Fibroblast of gingiva (primary cell): ENCODE measurements around the gene DAPK1.
A peak's percentile ranks its signal among the peaks of the same experiment; 100 is the strongest.
"Not testable (repeated sequence)": the region's sequence is repeated elsewhere in the genome, so short reads cannot be mapped to it uniquely, and the experiment has no call there.

ENCODE experiments used
- DNase-seq: peaks from one replicate; pipeline ENCODE4 v3.0.0-alpha.2; 2011; ENCODE audit warnings: low read depth

Gene DAPK1

DNA sequence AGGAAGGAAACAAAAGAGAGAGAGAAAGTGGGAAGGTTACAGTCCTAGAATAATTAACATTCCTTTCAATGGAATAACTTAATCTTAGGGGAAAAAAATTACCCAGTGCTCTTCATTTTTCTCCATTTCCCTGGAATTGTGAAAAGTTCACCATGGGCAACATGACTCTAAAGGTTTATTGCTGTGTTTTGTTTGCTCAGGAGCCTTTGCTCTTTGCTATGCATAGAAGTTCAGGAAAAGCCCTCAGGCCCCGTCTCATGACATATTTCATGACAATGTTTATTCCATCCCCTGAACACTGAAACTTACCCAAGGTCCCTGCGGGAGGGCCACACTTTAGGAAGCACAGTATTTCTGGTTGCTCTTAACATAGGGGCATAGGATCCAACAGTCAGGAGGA, 218.5 kb downstream of the DAPK1 start:
- peak; percentile 7 for DNase-seq

DNA sequence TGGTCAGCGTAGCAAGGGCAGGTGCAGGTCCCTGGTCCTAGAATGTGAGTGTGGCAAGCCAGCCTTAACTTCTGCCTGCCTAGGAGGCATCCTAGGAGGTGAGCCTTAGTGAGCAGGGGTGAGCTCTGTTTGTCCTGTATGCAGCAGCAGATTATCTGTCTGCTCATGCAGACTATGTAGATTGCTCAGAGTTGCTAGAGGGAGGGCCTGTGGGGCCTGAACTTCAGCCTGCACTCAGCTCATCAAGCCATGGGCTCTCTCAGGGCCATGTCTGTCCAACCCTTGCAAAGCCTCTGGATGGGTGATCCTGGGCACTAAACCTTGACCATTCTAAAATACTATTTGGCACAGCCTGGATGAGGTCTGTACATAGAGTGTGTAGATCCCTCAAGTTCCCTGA, 219.8 kb downstream of the DAPK1 start:
- DNase-seq, result no peak

DNA sequence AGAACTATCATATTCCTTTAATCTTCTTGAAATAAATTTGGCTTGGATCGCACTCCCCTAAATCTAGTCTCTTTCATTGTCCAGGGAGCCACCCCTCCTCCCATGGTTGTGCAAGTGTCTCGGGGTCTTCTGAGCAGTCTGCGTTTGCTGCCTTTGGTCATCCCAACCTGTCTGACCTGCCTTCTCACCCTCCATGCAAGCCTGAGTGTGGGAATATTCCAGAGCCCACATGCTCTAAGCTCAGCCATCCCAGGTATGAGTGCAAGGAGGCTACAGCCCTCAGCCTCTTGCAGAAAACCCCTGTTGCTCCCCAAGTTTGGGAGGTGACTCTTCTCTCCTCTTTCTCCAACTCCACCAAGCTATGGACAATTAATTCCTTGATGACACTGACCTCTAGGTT, 220.6 kb downstream of the DAPK1 start:
- DNase-seq, result no peak

DNA sequence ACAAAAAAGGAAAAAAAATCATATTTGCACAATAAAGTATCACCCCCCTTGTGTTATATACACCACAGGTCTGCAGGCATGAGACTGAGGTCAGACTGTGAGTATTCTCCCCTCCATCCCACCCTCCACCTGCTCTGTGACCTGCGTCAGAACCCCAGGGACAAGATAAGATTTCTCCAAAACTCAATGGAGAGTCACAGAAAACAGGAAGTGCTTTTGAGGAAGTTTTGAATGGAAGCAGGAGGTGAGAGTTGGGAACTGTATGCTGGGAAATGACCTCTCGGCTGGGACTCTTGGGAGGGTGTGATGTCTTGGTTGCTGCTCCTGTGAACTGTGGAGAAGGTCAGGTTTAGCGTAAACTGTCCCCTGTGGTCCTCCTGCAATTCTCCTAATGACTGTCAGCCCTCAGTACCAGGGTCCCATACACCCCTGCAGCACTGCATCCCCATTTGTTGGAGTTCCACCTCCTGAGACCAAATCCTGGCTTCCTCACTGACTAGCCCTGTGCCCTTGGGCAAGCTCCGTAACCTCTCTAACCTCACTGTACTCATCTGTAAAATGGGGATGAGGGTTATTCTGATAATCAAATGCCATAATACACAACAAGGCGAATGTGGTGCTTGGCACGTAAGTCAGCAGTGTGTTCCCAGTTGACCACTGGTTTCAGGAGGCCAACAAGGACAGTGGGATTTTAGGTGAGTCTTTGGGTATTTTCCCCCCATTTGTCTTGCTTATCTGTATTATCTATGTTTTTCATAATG, 221.4 kb downstream of the DAPK1 start:
- no peak for DNase-seq

DNA sequence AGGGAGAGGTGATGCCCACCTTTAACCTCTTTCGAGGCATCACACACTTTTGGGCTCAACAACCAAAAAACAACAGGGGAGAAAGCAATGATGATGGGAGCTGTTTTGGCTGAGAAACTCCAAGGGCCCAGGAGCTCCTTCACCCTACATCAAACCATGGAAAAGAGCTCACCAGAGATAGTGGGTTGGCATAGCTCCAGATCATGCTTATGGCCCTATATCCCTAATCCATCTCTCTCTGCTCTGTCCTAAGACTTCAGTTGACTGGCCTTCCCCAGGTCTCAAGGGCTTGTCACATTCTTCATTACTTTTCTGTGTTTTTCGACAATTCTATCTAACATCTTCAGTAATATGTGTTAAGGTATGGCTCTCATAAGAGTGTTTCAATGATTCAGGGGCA, 222.5 kb downstream of the DAPK1 start:
- DNase-seq, result no peak

DNA sequence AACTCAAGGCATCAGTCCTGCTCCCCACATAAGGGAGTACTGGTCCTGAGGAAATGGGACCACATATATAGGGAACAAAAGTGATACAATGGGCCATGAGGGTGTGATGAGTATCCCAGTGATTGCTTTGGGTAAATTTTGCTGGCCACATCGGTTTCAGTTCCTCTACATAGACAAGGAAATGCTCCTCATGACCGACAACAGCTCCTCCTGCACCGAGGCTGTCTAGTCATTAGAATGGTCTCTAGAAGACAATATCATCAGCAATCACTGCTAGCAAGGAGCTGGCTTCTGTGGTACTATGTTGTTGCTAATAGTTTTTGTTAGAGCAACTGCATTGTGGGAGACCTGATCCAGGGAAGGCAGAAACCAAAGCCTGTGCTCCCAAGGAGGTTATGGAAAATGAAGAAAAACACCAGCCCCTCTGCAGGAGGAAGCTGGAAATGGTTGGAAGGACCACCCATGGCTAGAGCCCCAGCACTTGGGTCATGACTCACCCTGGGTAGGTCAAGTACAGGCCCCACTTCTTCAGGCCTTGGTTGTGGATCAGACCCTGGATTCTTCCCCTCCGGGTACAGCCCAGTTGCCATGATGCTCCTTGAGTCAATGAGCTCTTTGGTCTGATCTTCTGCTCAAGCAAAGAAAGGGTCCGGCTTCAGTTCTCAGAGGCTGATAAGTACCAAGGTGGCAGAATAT, 224.9 kb downstream of the DAPK1 start:
- DNase-seq, result no peak

DNA sequence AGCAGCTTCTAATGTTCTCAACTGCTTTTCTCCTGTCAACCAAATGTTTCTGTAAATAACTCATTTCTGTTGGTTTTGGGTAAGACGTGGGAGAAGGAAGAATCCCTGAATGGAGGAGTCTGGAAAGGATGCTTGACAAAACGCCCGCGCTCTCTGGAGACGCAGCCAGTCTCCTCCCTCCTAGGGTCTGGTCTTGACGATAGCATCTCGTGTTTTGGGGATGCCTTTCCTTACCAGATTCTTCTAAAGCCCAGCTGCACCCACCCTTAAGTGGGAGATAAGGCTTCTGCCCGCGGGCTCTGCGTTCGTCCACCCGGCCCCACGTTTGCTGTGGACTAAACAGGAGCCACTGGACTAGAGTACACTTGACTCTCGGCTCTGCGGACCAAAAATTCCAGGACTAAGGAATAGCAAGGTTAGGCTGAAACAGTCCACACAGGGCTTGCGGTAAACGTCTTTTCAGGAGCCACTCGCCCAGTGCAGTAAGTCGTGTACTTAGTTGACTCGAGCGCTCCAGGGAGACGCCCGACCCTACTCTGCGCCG, 227.8 kb downstream of the DAPK1 start:
- DNase-seq, result peak; percentile 45

DNA sequence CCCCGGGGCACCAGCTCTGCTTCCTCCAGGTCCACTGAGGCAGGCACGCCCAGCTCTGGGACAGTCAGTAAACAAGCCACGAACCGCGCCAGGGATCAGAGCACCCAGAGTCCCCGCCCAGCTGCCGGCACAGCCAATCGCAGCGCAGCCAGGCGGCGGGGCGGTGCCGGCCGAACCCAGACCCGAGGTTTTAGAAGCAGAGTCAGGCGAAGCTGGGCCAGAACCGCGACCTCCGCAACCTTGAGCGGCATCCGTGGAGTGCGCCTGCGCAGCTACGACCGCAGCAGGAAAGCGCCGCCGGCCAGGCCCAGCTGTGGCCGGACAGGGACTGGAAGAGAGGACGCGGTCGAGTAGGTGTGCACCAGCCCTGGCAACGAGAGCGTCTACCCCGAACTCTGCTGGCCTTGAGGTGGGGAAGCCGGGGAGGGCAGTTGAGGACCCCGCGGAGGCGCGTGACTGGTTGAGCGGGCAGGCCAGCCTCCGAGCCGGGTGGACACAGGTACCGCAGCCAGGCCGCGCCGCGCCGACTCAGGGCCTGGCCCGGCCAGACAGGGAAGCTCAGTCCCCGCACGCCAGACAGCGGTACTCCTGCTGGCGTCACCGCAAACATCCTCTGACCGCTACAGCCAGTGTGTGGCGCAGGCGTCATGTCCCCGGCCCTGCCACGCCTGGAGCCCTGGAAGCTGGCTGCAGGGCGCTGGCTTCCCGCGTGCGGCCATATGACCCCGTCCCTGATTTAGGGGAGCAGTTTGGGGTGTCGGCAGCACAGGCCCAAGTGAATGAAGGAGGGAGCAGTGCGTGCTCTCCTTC, 228.4 kb downstream of the DAPK1 start, which contains the start of gene CTSL:
Gene CTSL (plus strand): TSS at position 220 of the 810 bp plus-strand sequence. CDS start 1,485 bp downstream, outside the sequence.
- peak; percentile 93 for DNase-seq

DNA sequence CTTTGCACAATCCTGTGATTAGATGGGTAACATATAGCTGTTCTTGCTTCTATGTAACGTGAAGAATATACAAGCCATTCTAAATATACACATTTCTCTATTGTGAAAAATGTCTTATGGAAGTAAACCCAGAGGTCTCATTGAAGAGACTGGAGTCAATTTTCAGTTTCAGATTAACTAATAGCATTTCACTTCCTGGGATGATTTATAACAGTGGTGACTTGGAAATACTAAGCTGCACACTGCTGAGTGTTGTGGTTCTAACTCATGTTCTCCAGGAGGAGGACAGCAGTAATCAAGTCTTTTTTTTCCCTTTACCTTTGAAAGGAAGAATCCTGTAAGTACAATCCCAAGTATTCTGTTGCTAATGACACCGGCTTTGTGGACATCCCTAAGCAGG, 231.6 kb downstream of the DAPK1 start:
- DNase-seq, result no peak

DNA sequence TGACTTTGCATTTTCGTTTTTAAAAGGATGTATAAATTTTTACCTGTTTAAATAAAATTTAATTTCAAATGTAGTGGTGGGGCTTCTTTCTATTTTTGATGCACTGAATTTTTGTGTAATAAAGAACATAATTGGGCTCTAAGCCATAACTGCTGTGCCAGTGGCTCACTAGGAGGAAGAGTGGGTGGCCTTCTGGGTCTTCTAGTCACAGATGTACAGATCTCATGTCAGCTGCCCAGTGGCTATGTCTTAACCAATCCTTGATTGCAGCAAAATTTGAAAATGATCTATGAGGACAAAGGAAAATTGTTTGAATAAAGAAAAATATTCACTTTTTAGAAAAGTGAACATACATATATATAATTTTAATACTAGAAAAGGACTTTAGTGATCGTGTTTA, 233.7 kb downstream of the DAPK1 start:
- DNase-seq, result no peak

DNA sequence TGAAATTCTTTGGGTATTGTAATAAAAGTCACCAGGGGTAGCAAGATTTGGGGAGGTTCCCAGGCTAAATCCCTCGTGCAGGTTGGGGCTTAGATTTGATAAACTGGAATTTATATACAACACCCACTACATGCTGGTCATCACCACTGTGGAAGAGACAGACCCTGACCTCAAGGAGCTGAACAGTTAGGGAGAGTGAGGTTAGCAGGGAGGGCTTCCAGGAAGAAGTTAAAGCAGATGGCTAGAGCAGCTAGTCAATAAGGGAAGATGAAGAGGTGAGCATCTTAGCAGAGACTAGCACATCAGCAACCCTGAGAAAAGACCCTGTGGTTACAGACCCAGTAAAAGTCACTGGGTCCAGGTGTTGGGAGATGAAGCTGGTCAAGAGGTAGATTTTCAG, 234.7 kb downstream of the DAPK1 start:
- DNase-seq, result no peak

DNA sequence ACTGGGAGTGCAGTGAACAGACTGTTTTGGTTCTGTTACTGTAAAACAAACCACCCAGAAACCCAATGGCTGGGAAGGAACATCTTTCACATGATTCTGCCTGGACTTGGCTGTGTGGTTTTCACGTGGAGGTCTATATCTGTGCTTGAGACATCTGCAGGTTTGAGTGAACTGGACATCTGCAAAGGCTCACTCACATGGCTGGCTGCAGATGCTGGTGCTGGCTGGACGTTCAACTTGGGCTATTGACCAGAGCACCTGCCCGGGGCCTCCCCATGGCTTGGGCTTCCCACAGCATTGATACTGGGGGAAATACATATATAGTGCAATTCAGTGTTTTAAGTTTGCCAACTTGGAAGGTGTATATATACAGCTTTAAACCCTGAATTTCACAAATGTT, 235.1 kb downstream of the DAPK1 start:
- peak; percentile 24 for DNase-seq

DNA sequence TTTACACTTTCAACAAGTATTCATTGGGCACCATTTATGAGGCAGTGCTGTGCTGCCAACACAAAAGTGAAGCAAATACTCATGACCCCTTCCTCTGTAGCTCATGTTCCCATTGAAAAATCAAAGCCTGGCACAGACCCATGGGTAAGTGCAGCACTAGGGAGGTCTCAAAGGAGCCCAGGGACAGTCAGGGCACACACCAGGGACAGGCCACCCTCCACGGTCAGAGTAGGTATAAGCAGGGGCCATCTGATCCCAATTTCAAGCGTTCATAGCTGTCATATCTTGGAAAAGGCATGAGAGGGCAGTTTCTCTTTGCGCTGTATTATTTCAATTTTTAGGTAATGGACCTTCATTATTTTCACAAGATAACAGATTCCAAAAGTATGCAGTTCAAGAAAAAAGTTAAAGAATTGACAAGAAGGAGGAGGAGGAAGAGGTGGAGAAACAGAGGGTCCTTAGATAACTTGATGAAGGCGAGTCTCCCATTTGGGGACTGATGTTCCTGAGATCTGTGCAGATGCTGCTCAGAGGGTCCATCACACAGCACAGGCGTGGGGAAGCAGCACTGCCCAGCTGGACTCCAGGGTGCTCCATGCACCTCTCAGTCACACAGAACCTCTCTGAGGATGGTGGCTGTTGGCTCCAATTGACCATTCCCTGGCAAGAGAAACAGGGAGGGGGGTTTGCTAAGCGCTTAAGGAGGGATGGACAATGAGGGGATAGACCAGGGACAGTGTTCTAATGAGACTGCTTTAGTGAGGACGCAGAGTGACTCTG, 235.8 kb downstream of the DAPK1 start:
- DNase-seq, result no peak

DNA sequence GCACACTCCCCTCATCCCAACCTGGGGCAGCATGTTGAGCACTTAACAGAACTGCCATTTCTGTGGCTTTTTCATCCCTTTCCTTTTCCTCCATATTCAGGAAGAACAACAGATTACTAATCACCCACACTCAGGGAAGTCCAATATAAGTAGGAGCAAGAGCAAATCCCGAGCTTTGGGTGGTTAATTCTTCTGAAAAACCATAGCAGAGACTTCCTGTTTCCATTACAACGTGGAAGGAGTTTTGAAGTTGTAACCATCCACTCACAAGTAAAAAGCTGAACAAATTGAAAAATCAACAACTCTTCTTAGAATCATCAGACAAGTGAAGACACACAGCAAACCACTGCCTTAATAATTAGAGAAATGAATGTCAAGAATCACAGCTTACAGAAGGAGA, 236.4 kb downstream of the DAPK1 start:
- DNase-seq, result no peak

DNA sequence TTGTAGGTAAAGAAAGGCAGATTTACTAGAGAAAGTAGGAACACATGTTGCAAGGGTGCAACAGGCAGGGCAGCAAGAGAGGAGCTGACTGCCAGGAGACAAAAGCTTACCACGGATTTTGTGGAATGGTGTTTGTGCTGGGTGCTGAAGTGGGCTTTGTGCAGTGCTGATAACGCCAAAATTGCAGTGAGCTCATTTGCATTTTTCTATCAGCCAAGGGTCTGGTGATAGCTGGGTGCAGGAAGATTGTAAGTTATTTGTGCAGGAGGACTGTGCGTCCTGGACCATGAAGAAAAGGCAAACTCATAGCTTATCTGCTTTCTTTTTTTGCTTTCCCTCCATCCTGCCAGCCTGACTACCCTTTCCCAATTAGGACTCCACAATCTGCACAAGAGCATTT, 241.9 kb downstream of the DAPK1 start:
- DNase-seq, result no peak

DNA sequence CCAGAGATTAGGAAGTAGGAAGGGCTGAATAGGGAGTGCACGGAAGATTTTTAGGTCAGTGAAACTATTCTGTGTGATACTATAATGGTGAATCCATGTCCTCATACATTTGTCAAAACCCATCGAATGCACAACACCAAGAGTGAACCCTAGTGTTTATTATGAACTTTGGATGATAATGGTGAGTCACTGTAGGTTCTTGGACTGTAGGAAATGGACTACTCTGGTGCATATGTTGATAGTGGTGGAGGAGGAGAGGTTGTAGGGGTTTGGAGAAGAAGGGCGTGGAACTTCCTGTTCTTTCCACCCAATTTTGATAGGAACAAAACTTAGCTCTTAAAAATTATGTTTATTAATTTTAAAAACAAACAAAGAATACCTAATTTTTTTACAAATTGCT, 242.5 kb downstream of the DAPK1 start:
- DNase-seq, result no peak

DNA sequence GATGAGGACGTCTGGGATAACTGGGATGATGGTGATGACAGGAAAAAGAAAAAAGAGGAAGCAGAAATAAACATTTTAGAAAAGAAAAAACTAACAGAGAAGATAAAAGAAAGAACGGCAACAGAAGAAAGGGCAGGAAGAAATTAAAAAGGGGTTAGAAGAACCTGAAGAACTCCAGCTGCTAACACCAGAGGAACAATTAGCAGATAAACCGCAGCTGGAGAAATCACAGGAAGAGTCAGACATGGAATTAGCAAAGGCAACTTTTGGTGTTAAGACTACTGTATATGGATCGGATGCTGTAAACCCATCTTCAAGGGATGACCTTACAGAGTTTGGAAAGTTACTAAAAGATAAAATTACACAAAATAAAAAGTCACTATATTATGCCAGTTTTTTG, 243.7 kb downstream of the DAPK1 start:
- DNase-seq, result no peak

DNA sequence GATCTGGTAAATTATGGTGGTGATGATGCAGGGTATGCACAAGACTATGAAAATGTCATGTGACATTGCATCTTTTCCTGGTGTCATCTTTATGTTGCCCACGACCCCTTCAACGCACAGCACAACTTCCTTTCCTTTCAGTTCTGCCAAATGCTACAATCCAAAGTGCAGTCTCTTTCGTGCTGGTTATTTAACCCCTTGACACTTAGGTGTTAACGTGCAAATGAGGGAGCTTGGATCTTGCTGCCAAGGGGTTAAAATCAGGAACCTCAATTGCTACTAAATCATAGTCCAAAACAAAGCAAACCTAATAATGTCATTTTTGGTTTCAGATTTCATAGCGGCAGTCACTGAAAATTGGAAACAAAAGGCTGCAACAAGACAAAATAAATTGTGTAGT, 244.2 kb downstream of the DAPK1 start:
- DNase-seq, result no peak

DNA sequence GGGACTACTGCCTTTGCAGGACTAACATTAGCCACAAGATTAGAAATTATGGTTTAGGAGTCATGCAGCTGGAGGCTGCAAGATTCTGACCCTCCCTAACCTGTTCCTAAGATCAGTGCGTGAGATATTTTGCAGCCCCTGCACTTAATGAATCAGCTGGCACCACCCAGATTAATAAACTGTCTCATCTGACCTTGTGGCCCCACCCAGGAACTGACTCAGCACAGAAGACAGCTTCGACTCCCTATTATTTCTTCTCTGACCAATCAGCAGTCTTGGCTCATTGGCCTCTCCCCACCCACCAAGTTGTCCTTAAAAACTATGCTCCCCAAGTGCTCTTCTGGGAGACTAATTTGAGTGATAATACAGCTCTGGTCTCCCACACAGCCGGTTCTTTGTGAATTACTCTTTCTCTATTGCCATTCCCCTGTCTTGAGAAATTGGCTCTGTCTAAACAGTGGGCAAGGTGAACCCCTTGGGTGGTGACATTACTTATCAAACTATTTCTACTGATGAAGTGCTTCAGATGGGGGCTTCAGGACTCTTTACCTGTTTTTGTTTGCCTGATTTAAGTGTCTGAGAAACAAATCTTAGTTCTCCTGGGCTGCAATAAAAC, 245.3 kb downstream of the DAPK1 start:
- no peak for DNase-seq

DNA sequence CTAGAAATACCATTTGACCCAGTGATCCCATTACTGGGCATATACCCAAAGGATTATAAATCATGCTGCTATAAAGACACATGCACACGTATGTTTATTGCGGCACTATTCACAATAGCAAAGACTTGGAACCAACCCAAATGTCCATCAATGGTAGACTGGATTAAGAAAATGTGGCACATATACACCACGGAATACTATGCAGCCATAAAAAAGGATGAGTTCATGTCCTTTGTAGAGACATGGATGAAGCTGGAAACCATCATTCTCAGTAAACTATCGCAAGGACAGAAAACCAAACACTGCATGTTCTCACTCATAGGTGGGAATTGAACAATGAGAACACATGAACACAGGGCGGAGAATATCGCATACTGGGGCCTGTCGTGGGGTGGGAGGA, 246.6 kb downstream of the DAPK1 start:
- DNase-seq, result not testable (repeated sequence)

DNA sequence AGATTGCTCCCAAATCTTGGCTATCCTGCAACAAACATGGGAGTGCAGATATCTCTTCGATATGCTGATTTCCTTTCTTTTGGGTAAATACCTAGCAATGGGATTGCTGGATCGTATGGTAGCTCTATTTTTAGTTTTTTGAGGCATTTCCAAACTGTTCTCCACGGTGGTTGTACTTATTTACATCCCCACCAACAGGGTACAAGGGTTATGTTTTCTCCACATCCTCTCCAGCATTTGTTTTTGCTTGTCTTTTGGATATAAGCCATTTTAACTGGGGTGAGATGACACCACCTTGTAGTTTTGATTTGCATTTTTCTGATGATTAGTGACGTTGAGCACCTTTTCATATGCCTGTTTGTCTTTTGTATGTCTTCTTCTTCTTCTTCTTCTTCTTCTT, 248.5 kb downstream of the DAPK1 start:
- DNase-seq, result no peak
